HG03039 (cell line): ENCODE results near the gene SMYD3.

ENCODE experiments used
- ATAC-seq: cut with Tn5 transposase; IDR thresholded peaks from one replicate; pipeline ENCODE4 v1.9.1; 2021; ENCODE audit warnings: mild to moderate bottlenecking, moderate library complexity; ENCODE audit not compliant: unreplicated experiment

Gene SMYD3

GRCh38 chr1:246117066-246117791 lies 389.9 kb downstream of the SMYD3 start:
- peak; percentile 95 for ATAC-seq

- no peak for ATAC-seq
Observed at GRCh38 chr1:246114369-246114768, 392.7 kb downstream of the SMYD3 start.

- no peak for ATAC-seq
Observed at GRCh38 chr1:246113555-246114095, 393.5 kb downstream of the SMYD3 start.

GRCh38 chr1:246111570-246111969 lies 395.5 kb downstream of the SMYD3 start:
- no peak for ATAC-seq

GRCh38 chr1:246110343-246111219 lies 396.5 kb downstream of the SMYD3 start:
- ATAC-seq, result no peak

GRCh38 chr1:246108278-246108925 lies 398.7 kb downstream of the SMYD3 start:
- no peak for ATAC-seq

- no peak for ATAC-seq
Observed at GRCh38 chr1:246107516-246108277, 399.4 kb downstream of the SMYD3 start.

- no peak for ATAC-seq
Observed at GRCh38 chr1:246106342-246106763, 400.7 kb downstream of the SMYD3 start.

- no peak for ATAC-seq
Observed at GRCh38 chr1:246104927-246105326, 402.2 kb downstream of the SMYD3 start.

- ATAC-seq, result no peak
Observed at GRCh38 chr1:246099570-246099969, 407.5 kb downstream of the SMYD3 start.

GRCh38 chr1:246096356-246096755 lies 410.7 kb downstream of the SMYD3 start:
- ATAC-seq, result no peak

GRCh38 chr1:246095443-246095842 lies 411.6 kb downstream of the SMYD3 start:
- no peak for ATAC-seq

GRCh38 chr1:246093230-246093629 lies 413.8 kb downstream of the SMYD3 start:
- no peak for ATAC-seq

GRCh38 chr1:246092136-246092535 lies 414.9 kb downstream of the SMYD3 start:
- no peak for ATAC-seq

GRCh38 chr1:246091477-246091876 lies 415.6 kb downstream of the SMYD3 start:
- no peak for ATAC-seq

- no peak for ATAC-seq
Observed at GRCh38 chr1:246086191-246086590, 420.9 kb downstream of the SMYD3 start.

GRCh38 chr1:246083416-246083815 lies 423.7 kb downstream of the SMYD3 start:
- ATAC-seq, result no peak

GRCh38 chr1:246081856-246082668 lies 425.0 kb downstream of the SMYD3 start:
- ATAC-seq, result no peak

GRCh38 chr1:246081138-246081702 lies 425.9 kb downstream of the SMYD3 start:
- ATAC-seq, result no peak
